Sigmoid colon (tissue), 4 donors: ENCODE results near the gene DIS3L2.

Source experiments
- EP300 ChIP-seq, 4 donors: sonication (generic); formaldehyde crosslinking; IDR thresholded peaks; one replicate each; pipeline ENCODE4 v1.6.1; 2017; ENCODE audit warnings: antibody characterized with exemption in 4 of 4
- POLR2A ChIP-seq, 2 donors: fragments of 450-650 bp; IDR thresholded peaks; one replicate each; pipeline ENCODE4 v1.6.1; 2016; ENCODE audit warnings: antibody characterized with exemption in 2 of 2, mild to moderate bottlenecking in 2 of 2, moderate library complexity in 2 of 2
- POLR2AphosphoS5 ChIP-seq, 4 donors: sonication (generic); formaldehyde crosslinking; IDR thresholded peaks; one replicate each; pipeline ENCODE4 v1.6.1; 2017; ENCODE audit warnings: antibody characterized with exemption in 4 of 4
- TF ChIP-seq, protein P1 (sequence below), 4 experiments: fragments of 450-650 bp in 3 of 4; fragments of 200-600 bp in 1 of 4; IDR thresholded peaks; one replicate each; pipeline ENCODE4 v1.5.1; 2016 to 2019; ENCODE audit warnings: antibody characterized with exemption in 4 of 4, mild to moderate bottlenecking in 3 of 4, moderate library complexity in 2 of 4

GRCh38 chr2:231947694-231948093 is 13.8 kb upstream of the DIS3L2 start:
- TF ChIP-seq, protein P1, sequence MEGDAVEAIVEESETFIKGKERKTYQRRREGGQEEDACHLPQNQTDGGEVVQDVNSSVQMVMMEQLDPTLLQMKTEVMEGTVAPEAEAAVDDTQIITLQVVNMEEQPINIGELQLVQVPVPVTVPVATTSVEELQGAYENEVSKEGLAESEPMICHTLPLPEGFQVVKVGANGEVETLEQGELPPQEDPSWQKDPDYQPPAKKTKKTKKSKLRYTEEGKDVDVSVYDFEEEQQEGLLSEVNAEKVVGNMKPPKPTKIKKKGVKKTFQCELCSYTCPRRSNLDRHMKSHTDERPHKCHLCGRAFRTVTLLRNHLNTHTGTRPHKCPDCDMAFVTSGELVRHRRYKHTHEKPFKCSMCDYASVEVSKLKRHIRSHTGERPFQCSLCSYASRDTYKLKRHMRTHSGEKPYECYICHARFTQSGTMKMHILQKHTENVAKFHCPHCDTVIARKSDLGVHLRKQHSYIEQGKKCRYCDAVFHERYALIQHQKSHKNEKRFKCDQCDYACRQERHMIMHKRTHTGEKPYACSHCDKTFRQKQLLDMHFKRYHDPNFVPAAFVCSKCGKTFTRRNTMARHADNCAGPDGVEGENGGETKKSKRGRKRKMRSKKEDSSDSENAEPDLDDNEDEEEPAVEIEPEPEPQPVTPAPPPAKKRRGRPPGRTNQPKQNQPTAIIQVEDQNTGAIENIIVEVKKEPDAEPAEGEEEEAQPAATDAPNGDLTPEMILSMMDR (IDR thresholded peaks at IDR 0.05): no peak
- TF ChIP-seq POLR2A (IDR thresholded peaks at IDR 0.05): no peak
- no peak for TF ChIP-seq POLR2AphosphoS5 (IDR thresholded peaks at IDR 0.05)
- no peak for TF ChIP-seq EP300 (IDR thresholded peaks at IDR 0.05)
